CD14-positive monocyte (primary cell): ENCODE data around the gene ENOSF1. TPM values are rescaled to one million over a fixed set of nuclear protein-coding genes. Genes with fewer than 3 reads are reported as not detected.
A peak's percentile ranks its signal among the peaks of the same experiment; 100 is the strongest.

Experiments used
- DNase-seq, 3 donors: peaks; one replicate each; pipeline ENCODE4 v3.0.0-alpha.2; 2011 to 2022
- H2AFZ ChIP-seq: 2 replicates; pipeline ENCODE4 v1.6.0; 2012; ENCODE audit warnings: mild to moderate bottlenecking, low read depth, low read length, inconsistent platforms; ENCODE audit not compliant: insufficient read depth, poor library complexity, severe bottlenecking
- H3K27ac ChIP-seq, 2 donors: 1 replicate in 1 of 2; 2 replicates in 1 of 2; pipeline ENCODE4 v1.5.1; 2012 to 2013; ENCODE audit warnings: low read length in 2 of 2, control low read depth in 1 of 2, inconsistent platforms in 1 of 2, low read depth in 1 of 2, mild to moderate bottlenecking in 1 of 2
- H3K27me3 ChIP-seq, 2 donors: one replicate each; pipeline versions ENCODE4 v1.6.0 to v1.6.1; 2011 to 2013; ENCODE audit warnings: low read length in 2 of 2; ENCODE audit not compliant: control insufficient read depth in 2 of 2, insufficient read depth in 2 of 2
- H3K36me3 ChIP-seq, 2 donors: replicated peaks in 1 of 2; 1 replicate in 1 of 2; 2 replicates in 1 of 2; pipeline versions ENCODE4 v1.5.1 to v1.6.1; 2012 to 2013; ENCODE audit warnings: low read length in 2 of 2, control low read depth in 1 of 2, inconsistent platforms in 1 of 2, mild to moderate bottlenecking in 1 of 2; ENCODE audit not compliant: insufficient read depth in 2 of 2, control insufficient read depth in 1 of 2
- H3K4me1 ChIP-seq, 2 donors: 1 replicate in 1 of 2; 2 replicates in 1 of 2; pipeline versions ENCODE4 v1.5.1 to v1.6.1; 2012 to 2013; ENCODE audit warnings: low read length in 2 of 2, control low read depth in 1 of 2, inconsistent platforms in 1 of 2, mild to moderate bottlenecking in 1 of 2, moderate library complexity in 1 of 2; ENCODE audit not compliant: insufficient read depth in 2 of 2, control insufficient read depth in 1 of 2
- H3K4me2 ChIP-seq: replicated peaks from 2 replicates; pipeline ENCODE3; 2012; ENCODE audit warnings: low read length, moderate library complexity, mild to moderate bottlenecking; ENCODE audit not compliant: poor library complexity, severe bottlenecking; ENCODE audit errors: extremely low read depth
- H3K4me3 ChIP-seq, 3 experiments: fragments of 200-600 bp in 1 of 3; sonication (generic) in 1 of 3; replicated peaks in 1 of 3; 1 replicate in 2 of 3; 2 replicates in 1 of 3; pipeline ENCODE4 v1.5.1; 2011 to 2013; ENCODE audit warnings: low read length in 3 of 3, mild to moderate bottlenecking in 3 of 3, control low read depth in 2 of 3, low read depth in 2 of 3, inconsistent platforms in 1 of 3, moderate library complexity in 1 of 3
- H3K79me2 ChIP-seq: 2 replicates; pipeline ENCODE4 v1.6.0; 2012; ENCODE audit warnings: mild to moderate bottlenecking, control low read depth, inconsistent platforms, low read length, moderate library complexity; ENCODE audit not compliant: insufficient read depth
- H3K9ac ChIP-seq: 2 replicates; pipeline ENCODE4 v1.6.0; 2017; ENCODE audit warnings: low read length, mild to moderate bottlenecking; ENCODE audit not compliant: insufficient read depth, poor library complexity, severe bottlenecking
- H3K9me3 ChIP-seq, 2 donors: replicated peaks in 1 of 2; 1 replicate in 1 of 2; 2 replicates in 1 of 2; pipeline versions ENCODE4 v1.5.1 to v1.6.1; 2012 to 2013; ENCODE audit warnings: low read length in 2 of 2, control low read depth in 1 of 2; ENCODE audit not compliant: control insufficient read depth in 1 of 2, insufficient read depth in 1 of 2
- H4K20me1 ChIP-seq: 2 replicates; pipeline ENCODE4 v1.6.0; 2012; ENCODE audit warnings: mild to moderate bottlenecking, low read length, control low read depth, moderate library complexity; ENCODE audit not compliant: insufficient read depth
- H3K27ac Mint-ChIP-seq, 7 donors: one replicate each; pipeline ENCODE4 v1.8.0; 2020; ENCODE audit warnings: mild to moderate bottlenecking in 7 of 7, mixed read lengths in 7 of 7, moderate library complexity in 6 of 7, inconsistent platforms in 2 of 7
- H3K27me3 Mint-ChIP-seq, 3 donors: one replicate each; pipeline ENCODE4 v1.8.0; 2021 to 2022; ENCODE audit warnings: low read depth in 3 of 3, mild to moderate bottlenecking in 3 of 3, mixed read lengths in 3 of 3, moderate library complexity in 3 of 3, inconsistent platforms in 1 of 3
- H3K36me3 Mint-ChIP-seq, 2 donors: one replicate each; pipeline ENCODE4 v1.8.0; 2020; ENCODE audit warnings: mixed read lengths in 2 of 2, inconsistent platforms in 1 of 2, mild to moderate bottlenecking in 1 of 2
- H3K4me1 Mint-ChIP-seq: one replicate; pipeline ENCODE4 v1.8.0; 2020; ENCODE audit warnings: mild to moderate bottlenecking, mixed read lengths
- H3K4me3 Mint-ChIP-seq, 2 donors: one replicate each; pipeline ENCODE4 v1.8.0; 2020; ENCODE audit warnings: mild to moderate bottlenecking in 2 of 2, mixed read lengths in 2 of 2, moderate library complexity in 1 of 2
- H3K9me3 Mint-ChIP-seq, 7 donors: one replicate each; pipeline ENCODE4 v1.8.0; 2020 to 2022; ENCODE audit warnings: mixed read lengths in 7 of 7, mild to moderate bottlenecking in 6 of 7, moderate library complexity in 6 of 7, inconsistent platforms in 2 of 7
- whole genome bisulfite sequencing: methylation state at CpG from one replicate; pipeline ENCODE4 v1.1.5; 2013; ENCODE audit warnings: missing lambda C conversion rate; ENCODE audit not compliant: insufficient coverage; 5-methylcytosine and 5-hydroxymethylcytosine counted together
- intact Hi-C, 2 donors: fragments of 100-400 bp; cut with micrococcal nuclease; formaldehyde crosslinking; loops; one replicate each; pipeline versions ENCODE4 v1.15.0 to v1.15.1; 2023
- polyA plus RNA-seq, 3 donors: library from polyadenylated mRNA; depleted of rRNA in 1 of 3; unstranded in 2 of 3; stranded (reverse) in 1 of 3; fragments of 300-500 nt in 2 of 3; fragments of >200 nt in 1 of 3; fragmentation: Illumina TruSeq in 2 of 3; gene quantifications; 1 replicate in 2 of 3; 2 replicates in 1 of 3; pipeline ENCODE4 v1.2.3, GENCODE V29; 2012 to 2021
- TF ChIP-seq, protein P1 (sequence below): fragments of 200-600 bp; IDR thresholded peaks from one replicate; pipeline ENCODE4 v1.8.0; 2022; ENCODE audit warnings: antibody characterized with exemption, mild to moderate bottlenecking

The ENOSF1 gene
- polyA plus RNA-seq, 3 donors, result 2.2 to 11.6 (median 2.3) TPM

DNA sequence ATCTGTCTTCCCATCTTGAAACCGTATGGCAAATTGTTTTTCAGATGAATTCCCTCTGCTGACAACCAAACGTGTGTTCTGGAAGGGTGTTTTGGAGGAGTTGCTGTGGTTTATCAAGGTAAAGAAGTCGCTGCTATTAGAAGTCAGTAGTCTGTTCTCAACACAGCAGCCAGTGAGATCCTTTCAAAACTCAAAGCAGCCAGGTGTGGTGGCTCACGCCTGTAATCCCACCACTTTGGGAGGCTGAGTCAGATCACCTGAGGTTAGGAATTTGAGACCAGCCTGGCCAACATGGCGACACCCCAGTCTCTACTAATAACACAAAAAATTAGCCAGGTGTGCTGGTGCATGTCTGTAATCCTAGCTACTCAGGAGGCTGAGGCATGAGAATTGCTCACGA, 52.8 kb downstream of the ENOSF1 start:
- Mint-ChIP-seq H3K4me3 (no peak overlapping the region), H3K27ac (no peak overlapping the region), H3K27me3 (peaks cover 14 to 20% (median 16%) of the 10 kb centered on the region in 3 donors), H3K36me3 (peaks cover 23 to 30% of the 10 kb centered on the region in 2 donors), H3K9me3 (peaks cover 0 to 9% (median 2%) of the 10 kb centered on the region in 7 donors), H3K4me1 (peaks cover 33% of the 10 kb centered on the region)
- Histone ChIP-seq H3K4me2 (no peak overlapping the region), H3K79me2 (peaks cover 73% of the 10 kb centered on the region), H4K20me1 (no peaks in the 10 kb centered on the region), H3K27me3 (peaks cover 0 to 9% of the 10 kb centered on the region in 2 donors), H3K9ac (no peak overlapping the region), H3K9me3 (peaks cover 0 to 4% of the 10 kb centered on the region in 2 donors), H2AFZ (no peak overlapping the region), H3K27ac (no peak overlapping the region), H3K4me3 (no peak overlapping the region), H3K4me1 (peaks cover 13 to 26% of the 10 kb centered on the region in 2 donors), H3K36me3 (no peaks in the 10 kb centered on the region)
- intact Hi-C loops, result no loop called here
- DNase-seq, result no peak
- TF ChIP-seq, protein P1, sequence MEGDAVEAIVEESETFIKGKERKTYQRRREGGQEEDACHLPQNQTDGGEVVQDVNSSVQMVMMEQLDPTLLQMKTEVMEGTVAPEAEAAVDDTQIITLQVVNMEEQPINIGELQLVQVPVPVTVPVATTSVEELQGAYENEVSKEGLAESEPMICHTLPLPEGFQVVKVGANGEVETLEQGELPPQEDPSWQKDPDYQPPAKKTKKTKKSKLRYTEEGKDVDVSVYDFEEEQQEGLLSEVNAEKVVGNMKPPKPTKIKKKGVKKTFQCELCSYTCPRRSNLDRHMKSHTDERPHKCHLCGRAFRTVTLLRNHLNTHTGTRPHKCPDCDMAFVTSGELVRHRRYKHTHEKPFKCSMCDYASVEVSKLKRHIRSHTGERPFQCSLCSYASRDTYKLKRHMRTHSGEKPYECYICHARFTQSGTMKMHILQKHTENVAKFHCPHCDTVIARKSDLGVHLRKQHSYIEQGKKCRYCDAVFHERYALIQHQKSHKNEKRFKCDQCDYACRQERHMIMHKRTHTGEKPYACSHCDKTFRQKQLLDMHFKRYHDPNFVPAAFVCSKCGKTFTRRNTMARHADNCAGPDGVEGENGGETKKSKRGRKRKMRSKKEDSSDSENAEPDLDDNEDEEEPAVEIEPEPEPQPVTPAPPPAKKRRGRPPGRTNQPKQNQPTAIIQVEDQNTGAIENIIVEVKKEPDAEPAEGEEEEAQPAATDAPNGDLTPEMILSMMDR, result no peak
- WGBS, result 94% methylated on average over 5 of the region's 6 CpGs

GRCh38 chr18:658947-659533, 53.4 kb downstream of the ENOSF1 start:
- TF ChIP-seq, protein P1, result no peak
- Mint-ChIP-seq H3K9me3 (peaks cover 0 to 9% (median 2%) of the 10 kb centered on the region in 7 donors), H3K36me3 (peaks cover 23 to 30% of the 10 kb centered on the region in 2 donors), H3K4me1 (peaks cover 33% of the 10 kb centered on the region), H3K4me3 (peak overlapping the region; percentile 91 to 95), H3K27ac (no peak overlapping the region), H3K27me3 (peaks cover 14 to 20% (median 16%) of the 10 kb centered on the region in 3 donors)
- Histone ChIP-seq H3K4me1 (peaks cover 13 to 26% of the 10 kb centered on the region in 2 donors), H3K9me3 (peaks cover 0 to 4% of the 10 kb centered on the region in 2 donors), H3K4me2 (peak overlapping the region; percentile 100), H4K20me1 (no peaks in the 10 kb centered on the region), H2AFZ (peak overlapping the region; percentile 92), H3K27ac (no peak overlapping the region), H3K4me3 (peak overlapping the region in 2 of 3 experiments; percentile 79 to 95), H3K79me2 (peaks cover 76% of the 10 kb centered on the region), H3K36me3 (no peaks in the 10 kb centered on the region), H3K27me3 (peaks cover 0 to 9% of the 10 kb centered on the region in 2 donors), H3K9ac (no peak overlapping the region)
- intact Hi-C loops, result no loop called here
- no peak for DNase-seq
- WGBS, result 93% methylated on average over 8 of the region's 10 CpGs
